HCT116 (cell line): Measurements from ENCODE around the gene FFAR4. TPM values are rescaled to one million over a fixed set of nuclear protein-coding genes. Genes with fewer than 3 reads are reported as not detected.

Source experiments
- ATAC-seq: fragments of 200-7000 bp; cut with Tn5 transposase; 2 replicates; pipeline ENCODE4 v1.9.1; 2020; ENCODE audit warnings: mild to moderate bottlenecking, moderate library complexity
- BruUV-seq: library from RNA; stranded (reverse); fragments of 400-500 nt; replicated peaks from 2 replicates; lab custom pipeline; 2021; lab: Mats Ljungman, UMichigan
- CTCF ChIA-PET: fragments of 300-600 bp; sonication (Branson Sonifier 250); formaldehyde crosslinking; loops from one replicate; lab custom pipeline; 2021; ENCODE audit warnings: antibody characterized with exemption; lab: Charles Lee
- POLR2A ChIA-PET: fragments of 300-600, 350-600 bp; sonication (Branson Sonifier 250); formaldehyde crosslinking; loops from one replicate; lab custom pipeline; 2021; ENCODE audit warnings: antibody characterized with exemption; lab: Charles Lee
- RAD21 ChIA-PET, 2 experiments: fragments of 300-600 bp; sonication (Branson Sonifier 250); formaldehyde crosslinking; loops; one replicate each; lab custom pipeline; 2023; ENCODE audit warnings: low total read pairs in 2 of 2; ENCODE audit not compliant: uncharacterized antibody in 2 of 2, unreplicated experiment in 2 of 2, low non-redundant PET in 1 of 2; lab: Charles Lee
- DNase-seq: peaks from one replicate; pipeline ENCODE4 v3.0.0-alpha.2; 2010; ENCODE audit warnings: low read depth, low spot score
- H2AFZ ChIP-seq: fragments of 200-600 bp; shearing (Covaris generic), sonication (generic); 2 replicates; pipeline ENCODE4 v1.6.1; 2017; ENCODE audit warnings: low read depth, mixed run types, mixed read lengths, antibody characterized with exemption, low read length; ENCODE audit not compliant: poor library complexity, severe bottlenecking
- H3K27ac ChIP-seq: 2 replicates; pipeline ENCODE4 v1.5.1; 2012; ENCODE audit warnings: low read depth, low read length
- H3K27me3 ChIP-seq: fragments of 200-600 bp; sonication (generic); 2 replicates; pipeline ENCODE4 v1.6.1; 2016; ENCODE audit warnings: mixed run types, low read length, mixed read lengths; ENCODE audit not compliant: insufficient read depth
- H3K36me3 ChIP-seq, 2 experiments: fragments of 200-500 bp in 1 of 2; fragments of 200-600 bp in 1 of 2; sonication (Bioruptor generic) in 1 of 2; sonication (generic) in 1 of 2; 2 replicates each; pipeline versions ENCODE4 v1.5.1 to v1.6.1; 2014 to 2016; ENCODE audit warnings: low read length in 2 of 2, inconsistent platforms in 1 of 2, mixed read lengths in 1 of 2, mixed run types in 1 of 2; ENCODE audit not compliant: insufficient read depth in 2 of 2, control insufficient read depth in 1 of 2
- H3K4me1 ChIP-seq, 2 experiments: fragments of 200-600 bp in 1 of 2; sonication (generic) in 1 of 2; 2 replicates each; pipeline versions ENCODE4 v1.5.1 to v1.6.1; 2012 to 2017; ENCODE audit warnings: low read length in 2 of 2, inconsistent platforms in 1 of 2, mild to moderate bottlenecking in 1 of 2, mixed read lengths in 1 of 2, mixed run types in 1 of 2, moderate library complexity in 1 of 2; ENCODE audit not compliant: insufficient read depth in 2 of 2, control insufficient read depth in 1 of 2
- H3K4me2 ChIP-seq: fragments of 200-600 bp; sonication (generic); 2 replicates; pipeline ENCODE4 v1.6.1; 2017; ENCODE audit warnings: mixed run types, low read length, mixed read lengths
- H3K4me3 ChIP-seq, 2 experiments: fragments of 200-600 bp in 1 of 2; sonication (generic) in 1 of 2; replicated peaks in 1 of 2; 2 replicates each; pipeline ENCODE4 v1.5.1; 2011 to 2016; ENCODE audit warnings: low read length in 2 of 2, control low read depth in 1 of 2, low read depth in 1 of 2, mild to moderate bottlenecking in 1 of 2, mixed read lengths in 1 of 2, mixed run types in 1 of 2
- H3K79me2 ChIP-seq: fragments of 200-600 bp; sonication (generic); 2 replicates; pipeline ENCODE4 v1.6.1; 2017; ENCODE audit warnings: mild to moderate bottlenecking, mixed run types, low read length, moderate library complexity, mixed read lengths; ENCODE audit not compliant: insufficient read depth
- H3K9ac ChIP-seq: fragments of 200-600 bp; sonication (generic); 2 replicates; pipeline ENCODE4 v1.6.1; 2016; ENCODE audit warnings: low read length, mixed read lengths
- H3K9me2 ChIP-seq: fragments of 200-600 bp; sonication (generic), shearing (Covaris generic); 2 replicates; pipeline ENCODE4 v1.6.1; 2017; ENCODE audit warnings: mixed run types, mild to moderate bottlenecking, moderate library complexity; ENCODE audit not compliant: insufficient read depth
- H3K9me3 ChIP-seq, 2 experiments: fragments of 200-500 bp in 1 of 2; fragments of 200-600 bp in 1 of 2; sonication (Bioruptor generic) in 1 of 2; sonication (generic) in 1 of 2; 2 replicates each; pipeline ENCODE4 v1.6.1; 2014 to 2017; ENCODE audit warnings: low read length in 2 of 2, mixed read lengths in 2 of 2, inconsistent platforms in 1 of 2, low read depth in 1 of 2, mild to moderate bottlenecking in 1 of 2, mixed run types in 1 of 2, moderate library complexity in 1 of 2; ENCODE audit not compliant: control insufficient read depth in 1 of 2, insufficient read depth in 1 of 2
- H4K20me1 ChIP-seq: fragments of 200-600 bp; sonication (generic), shearing (Covaris generic); 2 replicates; pipeline ENCODE4 v1.6.1; 2017; ENCODE audit warnings: mixed run types, mild to moderate bottlenecking, moderate library complexity; ENCODE audit not compliant: insufficient read depth
- CBX3 ChIP-seq: IDR thresholded peaks from 2 replicates; pipeline ENCODE4 v1.6.1; 2012; ENCODE audit warnings: low read depth
- CEBPB ChIP-seq: IDR thresholded peaks from 2 replicates; pipeline ENCODE4 v1.6.1; 2012; ENCODE audit warnings: low read depth
- POLR2AphosphoS5 ChIP-seq: IDR thresholded peaks from 2 replicates; pipeline ENCODE4 v1.6.1; 2011; ENCODE audit warnings: mild to moderate bottlenecking, low read depth, low read length, moderate library complexity
- SP1 ChIP-seq: IDR thresholded peaks from 2 replicates; pipeline ENCODE4 v1.6.1; 2012; ENCODE audit warnings: low read depth
- YY1 ChIP-seq: IDR thresholded peaks from 2 replicates; pipeline ENCODE4 v1.6.1; 2011; ENCODE audit warnings: low read length, low read depth, moderate library complexity, mild to moderate bottlenecking; ENCODE audit not compliant: insufficient replicate concordance; ENCODE audit errors: extremely low read depth
- ZFX ChIP-seq: fragments of 450-650 bp; IDR thresholded peaks from 2 replicates; pipeline ENCODE4 v1.6.1; 2017
- ZNF274 ChIP-seq: fragments of 200-500 bp; sonication (Bioruptor generic); IDR thresholded peaks from 2 replicates; pipeline ENCODE4 v1.6.1; 2014; ENCODE audit warnings: mild to moderate bottlenecking, low read depth, low read length, inconsistent platforms
- intact Hi-C: fragments of 100-400 bp; cut with micrococcal nuclease; formaldehyde crosslinking; loops from 2 replicates; pipeline ENCODE4 v1.10.0; 2022
- total RNA-seq: library from RNA; stranded (reverse); gene quantifications from one replicate; pipeline ENCODE4 v1.2.1, GENCODE V29; 2021; ENCODE audit not compliant: unreplicated experiment

The FFAR4 gene
- total RNA-seq, 1 experiment from 2014 or later = not detected

- no peaks in the 10 kb centered on the region for H3K9me2 ChIP-seq
- H4K20me1 ChIP-seq = no peaks in the 10 kb centered on the region
- no peaks in the 10 kb centered on the region for H3K9me3 ChIP-seq
- ChIA-PET POLR2A (no interaction called here), CTCF (no interaction called here), RAD21 (no interaction called here)
- no peaks in the 10 kb centered on the region for H3K4me1 ChIP-seq
- H3K4me3 ChIP-seq = no peak overlapping the region
- intact Hi-C loops = no loop called here
- no peak overlapping the region for H3K27ac ChIP-seq
- no peaks in the 10 kb centered on the region for H3K79me2 ChIP-seq
- BruUV-seq = no TSS peak
- H3K27me3 ChIP-seq = no peaks in the 10 kb centered on the region
- H3K9ac ChIP-seq = no peak overlapping the region
- no peak overlapping the region for H2AFZ ChIP-seq
- H3K36me3 ChIP-seq = no peaks in the 10 kb centered on the region
- no peak for DNase-seq
- no peak for ATAC-seq
- no peak overlapping the region for H3K4me2 ChIP-seq
- no peak for TF ChIP-seq SP1
- TF ChIP-seq ZNF274 = no peak
- TF ChIP-seq YY1 = no peak
These were observed 47.8 kb downstream of the FFAR4 start for GRCh38 chr10:93614101-93614825.

DNA sequence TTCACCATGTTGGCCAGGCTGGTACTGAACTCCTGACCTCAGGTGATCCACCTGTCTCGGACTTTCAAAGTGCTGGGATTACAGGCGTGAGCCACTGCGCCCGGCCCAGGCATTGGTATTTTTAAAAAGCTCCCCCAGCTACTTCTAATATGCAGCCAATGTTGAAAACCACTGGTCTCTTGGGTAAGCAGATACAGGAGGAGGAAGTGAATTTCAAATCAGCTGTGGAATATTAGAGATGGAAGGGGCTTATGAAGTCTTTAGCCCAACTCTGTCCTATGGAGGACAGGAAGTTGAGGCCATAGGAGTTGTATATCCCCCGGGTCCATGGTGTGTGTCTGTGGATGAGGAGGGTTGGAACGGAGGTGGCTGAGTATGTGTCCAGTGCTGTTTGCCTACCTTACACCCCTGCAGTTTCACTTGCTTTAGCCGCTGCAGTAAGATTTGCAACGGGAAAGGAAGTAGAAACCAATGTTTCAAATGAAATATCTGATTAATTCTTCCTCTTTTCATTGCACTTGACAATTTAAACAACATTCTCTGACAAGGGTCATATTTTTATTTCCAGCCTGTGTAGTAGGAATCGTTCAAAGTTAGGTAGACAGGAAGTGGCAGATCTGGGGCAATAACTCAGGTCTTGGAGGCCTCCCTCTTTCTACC lies 49.2 kb downstream of the FFAR4 start:
- Histone ChIP-seq H2AFZ (no peak overlapping the region), H3K4me2 (no peak overlapping the region), H3K9me3 (no peaks in the 10 kb centered on the region), H3K9me2 (no peaks in the 10 kb centered on the region), H3K79me2 (no peaks in the 10 kb centered on the region), H3K36me3 (no peaks in the 10 kb centered on the region), H3K27ac (no peak overlapping the region), H3K4me1 (no peaks in the 10 kb centered on the region), H3K4me3 (no peak overlapping the region), H3K27me3 (no peaks in the 10 kb centered on the region), H4K20me1 (no peaks in the 10 kb centered on the region), H3K9ac (no peak overlapping the region)
- DNase-seq = no peak
- ATAC-seq = no peak
- ChIA-PET RAD21 (no interaction called here), POLR2A (no interaction called here), CTCF (no interaction called here)
- intact Hi-C loops = no loop called here
- no peak for TF ChIP-seq CBX3
- no peak for TF ChIP-seq POLR2AphosphoS5
- TF ChIP-seq ZFX = no peak
- TF ChIP-seq CEBPB = no peak
- no TSS peak for BruUV-seq
